WTC11 (cell line): Measurements from ENCODE around the gene RYR1. TPM values are rescaled to one million over a fixed set of nuclear protein-coding genes. Genes with fewer than 3 reads are reported as not detected.
"Not testable (repeated sequence)": the region's sequence is repeated elsewhere in the genome, so short reads cannot be mapped to it uniquely, and the experiment has no call there.

ENCODE experiments used
- ATAC-seq: fragments of 200-7000 bp; cut with Tn5 transposase; 2 replicates; pipeline ENCODE4 v1.10.0; 2021; ENCODE audit warnings: mild to moderate bottlenecking, moderate library complexity
- CTCF ChIA-PET: fragments of 300-600 bp; sonication (Branson Sonifier 250); formaldehyde crosslinking; loops from one replicate; lab custom pipeline; 2021; ENCODE audit warnings: antibody characterized with exemption; lab: Charles Lee
- POLR2A ChIA-PET: fragments of 350-600 bp; sonication (Branson Sonifier 250); formaldehyde crosslinking; loops from one replicate; lab custom pipeline; 2021; ENCODE audit warnings: antibody characterized with exemption; lab: Charles Lee
- DNase-seq: peaks from one replicate; pipeline ENCODE4 v3.0.0; 2021; ENCODE audit warnings: low spot score
- H3K27ac Mint-ChIP-seq: 2 replicates; pipeline ENCODE4 v1.8.0; 2021; ENCODE audit warnings: mixed read lengths
- H3K27me3 Mint-ChIP-seq: 2 replicates; pipeline ENCODE4 v1.8.0; 2021; ENCODE audit warnings: low read depth, mild to moderate bottlenecking, moderate library complexity, mixed read lengths
- H3K36me3 Mint-ChIP-seq: 2 replicates; pipeline ENCODE4 v1.8.0; 2021; ENCODE audit warnings: mixed read lengths
- H3K4me1 Mint-ChIP-seq: 2 replicates; pipeline ENCODE4 v1.8.0; 2022; ENCODE audit warnings: mixed read lengths
- H3K4me3 Mint-ChIP-seq: 2 replicates; pipeline ENCODE4 v1.8.0; 2021; ENCODE audit warnings: mild to moderate bottlenecking, moderate library complexity, mixed read lengths
- H3K9me3 Mint-ChIP-seq: 2 replicates; pipeline ENCODE4 v1.8.0; 2021; ENCODE audit warnings: mixed read lengths
- CBFB ChIP-seq: sonication (generic); formaldehyde crosslinking; IDR thresholded peaks from 2 replicates; pipeline ENCODE4 v1.8.1; 2022; ENCODE audit warnings: mild to moderate bottlenecking, low read depth, missing genetic modification reagents
- FOXP1 ChIP-seq: sonication (generic); formaldehyde crosslinking; IDR thresholded peaks from 2 replicates; pipeline ENCODE4 v1.8.0; 2022; ENCODE audit warnings: missing genetic modification reagents, mild to moderate bottlenecking, moderate library complexity, borderline replicate concordance
- GRHL2 ChIP-seq: fragments of 250-450 bp; sonication (Bioruptor Pico); IDR thresholded peaks from 2 replicates; pipeline ENCODE4 v1.8.0; 2022; ENCODE audit warnings: mild to moderate bottlenecking, moderate library complexity; ENCODE audit not compliant: insufficient replicate concordance, severe bottlenecking
- NFATC4 ChIP-seq: fragments of 250-450 bp; sonication (Bioruptor Pico); IDR thresholded peaks from 2 replicates; pipeline ENCODE4 v1.9.0; 2021; ENCODE audit warnings: mild to moderate bottlenecking
- RORB ChIP-seq: fragments of 250-450 bp; sonication (Bioruptor Pico); IDR thresholded peaks from 2 replicates; pipeline ENCODE4 v1.9.0; 2021; ENCODE audit warnings: mild to moderate bottlenecking
- SMAD3 ChIP-seq: sonication (generic); formaldehyde crosslinking; IDR thresholded peaks from 2 replicates; pipeline ENCODE4 v1.8.0; 2022; ENCODE audit warnings: missing genetic modification reagents, mild to moderate bottlenecking, borderline replicate concordance
- SP1 ChIP-seq: sonication (generic); formaldehyde crosslinking; conservative IDR thresholded peaks from 2 replicates; pipeline ENCODE4 v1.8.1; 2022; ENCODE audit warnings: missing genetic modification reagents
- TP53 ChIP-seq: sonication (generic); formaldehyde crosslinking; IDR thresholded peaks from 2 replicates; pipeline ENCODE4 v1.8.1; 2023; ENCODE audit warnings: mild to moderate bottlenecking, missing genetic modification reagents
- ZNF263 ChIP-seq: sonication (generic); formaldehyde crosslinking; IDR thresholded peaks from 2 replicates; pipeline ENCODE4 v1.8.1; 2022; ENCODE audit warnings: low read depth, mild to moderate bottlenecking, moderate library complexity, missing genetic modification reagents
- total RNA-seq: library from RNA; stranded (reverse); gene quantifications from 3 replicates; pipeline ENCODE4 v1.2.3, GENCODE V29; 2021
- TF ChIP-seq, protein P1 (sequence below): sonication (generic); formaldehyde crosslinking; IDR thresholded peaks from 2 replicates; pipeline ENCODE4 v1.8.0; 2022; ENCODE audit warnings: missing genetic modification reagents
- TF ChIP-seq, protein P2 (sequence below): sonication (generic); formaldehyde crosslinking; IDR thresholded peaks from 2 replicates; pipeline ENCODE4 v1.8.0; 2023; ENCODE audit warnings: missing genetic modification reagents, mild to moderate bottlenecking, borderline replicate concordance
- TF ChIP-seq, protein P3 (sequence below): sonication (generic); formaldehyde crosslinking; IDR thresholded peaks from 2 replicates; pipeline ENCODE4 v1.8.0; 2023; ENCODE audit warnings: mild to moderate bottlenecking, missing genetic modification reagents
- TF ChIP-seq, protein P4 (sequence below): sonication (generic); formaldehyde crosslinking; IDR thresholded peaks from 2 replicates; pipeline ENCODE4 v1.8.1; 2023; ENCODE audit warnings: mild to moderate bottlenecking, missing genetic modification reagents
- TF ChIP-seq, protein P5 (sequence below): sonication (generic); formaldehyde crosslinking; IDR thresholded peaks from 2 replicates; pipeline ENCODE4 v1.8.0; 2022; ENCODE audit warnings: mild to moderate bottlenecking, missing genetic modification reagents
- TF ChIP-seq, protein P6 (sequence below): fragments of 200-600 bp; IDR thresholded peaks from 2 replicates; pipeline ENCODE4 v1.8.0; 2022; ENCODE audit warnings: antibody characterized with exemption
- TF ChIP-seq, protein P7 (sequence below): sonication (generic); formaldehyde crosslinking; IDR thresholded peaks from 2 replicates; pipeline ENCODE4 v1.8.0; 2022; ENCODE audit warnings: mild to moderate bottlenecking, missing genetic modification reagents

RYR1 gene
- total RNA-seq, 1 experiment from 2014 or later: 24.2 TPM

DNA sequence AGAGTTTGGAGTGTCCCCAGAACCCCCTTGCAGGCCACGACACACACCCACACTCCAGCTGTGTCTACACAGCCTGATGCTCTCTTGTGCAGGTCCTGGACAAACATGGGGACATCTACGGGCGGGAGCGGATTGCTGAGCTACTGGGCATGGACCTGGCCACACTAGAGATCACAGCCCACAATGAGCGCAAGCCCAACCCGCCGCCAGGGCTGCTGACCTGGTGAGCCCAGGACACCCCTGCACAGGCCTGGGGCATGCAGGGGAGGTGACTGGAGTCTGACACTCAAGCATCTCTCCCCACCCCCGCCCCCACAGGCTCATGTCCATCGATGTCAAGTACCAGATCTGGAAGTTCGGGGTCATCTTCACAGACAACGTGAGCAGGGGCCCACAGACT is 144.3 kb downstream of the RYR1 start:
- DNase-seq: no peak
- Mint-ChIP-seq H3K4me1 (no peaks in the 10 kb centered on the region), H3K27me3 (no peaks in the 10 kb centered on the region), H3K4me3 (no peak overlapping the region), H3K27ac (no peak overlapping the region), H3K9me3 (no peaks in the 10 kb centered on the region), H3K36me3 (peaks cover 4% of the 10 kb centered on the region; the same call in 1 of the 2 replicates)
- TF ChIP-seq, protein P1, sequence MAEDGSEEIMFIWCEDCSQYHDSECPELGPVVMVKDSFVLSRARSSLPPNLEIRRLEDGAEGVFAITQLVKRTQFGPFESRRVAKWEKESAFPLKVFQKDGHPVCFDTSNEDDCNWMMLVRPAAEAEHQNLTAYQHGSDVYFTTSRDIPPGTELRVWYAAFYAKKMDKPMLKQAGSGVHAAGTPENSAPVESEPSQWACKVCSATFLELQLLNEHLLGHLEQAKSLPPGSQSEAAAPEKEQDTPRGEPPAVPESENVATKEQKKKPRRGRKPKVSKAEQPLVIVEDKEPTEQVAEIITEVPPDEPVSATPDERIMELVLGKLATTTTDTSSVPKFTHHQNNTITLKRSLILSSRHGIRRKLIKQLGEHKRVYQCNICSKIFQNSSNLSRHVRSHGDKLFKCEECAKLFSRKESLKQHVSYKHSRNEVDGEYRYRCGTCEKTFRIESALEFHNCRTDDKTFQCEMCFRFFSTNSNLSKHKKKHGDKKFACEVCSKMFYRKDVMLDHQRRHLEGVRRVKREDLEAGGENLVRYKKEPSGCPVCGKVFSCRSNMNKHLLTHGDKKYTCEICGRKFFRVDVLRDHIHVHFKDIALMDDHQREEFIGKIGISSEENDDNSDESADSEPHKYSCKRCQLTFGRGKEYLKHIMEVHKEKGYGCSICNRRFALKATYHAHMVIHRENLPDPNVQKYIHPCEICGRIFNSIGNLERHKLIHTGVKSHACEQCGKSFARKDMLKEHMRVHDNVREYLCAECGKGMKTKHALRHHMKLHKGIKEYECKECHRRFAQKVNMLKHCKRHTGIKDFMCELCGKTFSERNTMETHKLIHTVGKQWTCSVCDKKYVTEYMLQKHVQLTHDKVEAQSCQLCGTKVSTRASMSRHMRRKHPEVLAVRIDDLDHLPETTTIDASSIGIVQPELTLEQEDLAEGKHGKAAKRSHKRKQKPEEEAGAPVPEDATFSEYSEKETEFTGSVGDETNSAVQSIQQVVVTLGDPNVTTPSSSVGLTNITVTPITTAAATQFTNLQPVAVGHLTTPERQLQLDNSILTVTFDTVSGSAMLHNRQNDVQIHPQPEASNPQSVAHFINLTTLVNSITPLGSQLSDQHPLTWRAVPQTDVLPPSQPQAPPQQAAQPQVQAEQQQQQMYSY (CRISPR knock-in tag): no peak
- TF ChIP-seq, protein P2, sequence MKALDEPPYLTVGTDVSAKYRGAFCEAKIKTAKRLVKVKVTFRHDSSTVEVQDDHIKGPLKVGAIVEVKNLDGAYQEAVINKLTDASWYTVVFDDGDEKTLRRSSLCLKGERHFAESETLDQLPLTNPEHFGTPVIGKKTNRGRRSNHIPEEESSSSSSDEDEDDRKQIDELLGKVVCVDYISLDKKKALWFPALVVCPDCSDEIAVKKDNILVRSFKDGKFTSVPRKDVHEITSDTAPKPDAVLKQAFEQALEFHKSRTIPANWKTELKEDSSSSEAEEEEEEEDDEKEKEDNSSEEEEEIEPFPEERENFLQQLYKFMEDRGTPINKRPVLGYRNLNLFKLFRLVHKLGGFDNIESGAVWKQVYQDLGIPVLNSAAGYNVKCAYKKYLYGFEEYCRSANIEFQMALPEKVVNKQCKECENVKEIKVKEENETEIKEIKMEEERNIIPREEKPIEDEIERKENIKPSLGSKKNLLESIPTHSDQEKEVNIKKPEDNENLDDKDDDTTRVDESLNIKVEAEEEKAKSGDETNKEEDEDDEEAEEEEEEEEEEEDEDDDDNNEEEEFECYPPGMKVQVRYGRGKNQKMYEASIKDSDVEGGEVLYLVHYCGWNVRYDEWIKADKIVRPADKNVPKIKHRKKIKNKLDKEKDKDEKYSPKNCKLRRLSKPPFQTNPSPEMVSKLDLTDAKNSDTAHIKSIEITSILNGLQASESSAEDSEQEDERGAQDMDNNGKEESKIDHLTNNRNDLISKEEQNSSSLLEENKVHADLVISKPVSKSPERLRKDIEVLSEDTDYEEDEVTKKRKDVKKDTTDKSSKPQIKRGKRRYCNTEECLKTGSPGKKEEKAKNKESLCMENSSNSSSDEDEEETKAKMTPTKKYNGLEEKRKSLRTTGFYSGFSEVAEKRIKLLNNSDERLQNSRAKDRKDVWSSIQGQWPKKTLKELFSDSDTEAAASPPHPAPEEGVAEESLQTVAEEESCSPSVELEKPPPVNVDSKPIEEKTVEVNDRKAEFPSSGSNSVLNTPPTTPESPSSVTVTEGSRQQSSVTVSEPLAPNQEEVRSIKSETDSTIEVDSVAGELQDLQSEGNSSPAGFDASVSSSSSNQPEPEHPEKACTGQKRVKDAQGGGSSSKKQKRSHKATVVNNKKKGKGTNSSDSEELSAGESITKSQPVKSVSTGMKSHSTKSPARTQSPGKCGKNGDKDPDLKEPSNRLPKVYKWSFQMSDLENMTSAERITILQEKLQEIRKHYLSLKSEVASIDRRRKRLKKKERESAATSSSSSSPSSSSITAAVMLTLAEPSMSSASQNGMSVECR (CRISPR knock-in tag): no peak
- TF ChIP-seq, protein P3, sequence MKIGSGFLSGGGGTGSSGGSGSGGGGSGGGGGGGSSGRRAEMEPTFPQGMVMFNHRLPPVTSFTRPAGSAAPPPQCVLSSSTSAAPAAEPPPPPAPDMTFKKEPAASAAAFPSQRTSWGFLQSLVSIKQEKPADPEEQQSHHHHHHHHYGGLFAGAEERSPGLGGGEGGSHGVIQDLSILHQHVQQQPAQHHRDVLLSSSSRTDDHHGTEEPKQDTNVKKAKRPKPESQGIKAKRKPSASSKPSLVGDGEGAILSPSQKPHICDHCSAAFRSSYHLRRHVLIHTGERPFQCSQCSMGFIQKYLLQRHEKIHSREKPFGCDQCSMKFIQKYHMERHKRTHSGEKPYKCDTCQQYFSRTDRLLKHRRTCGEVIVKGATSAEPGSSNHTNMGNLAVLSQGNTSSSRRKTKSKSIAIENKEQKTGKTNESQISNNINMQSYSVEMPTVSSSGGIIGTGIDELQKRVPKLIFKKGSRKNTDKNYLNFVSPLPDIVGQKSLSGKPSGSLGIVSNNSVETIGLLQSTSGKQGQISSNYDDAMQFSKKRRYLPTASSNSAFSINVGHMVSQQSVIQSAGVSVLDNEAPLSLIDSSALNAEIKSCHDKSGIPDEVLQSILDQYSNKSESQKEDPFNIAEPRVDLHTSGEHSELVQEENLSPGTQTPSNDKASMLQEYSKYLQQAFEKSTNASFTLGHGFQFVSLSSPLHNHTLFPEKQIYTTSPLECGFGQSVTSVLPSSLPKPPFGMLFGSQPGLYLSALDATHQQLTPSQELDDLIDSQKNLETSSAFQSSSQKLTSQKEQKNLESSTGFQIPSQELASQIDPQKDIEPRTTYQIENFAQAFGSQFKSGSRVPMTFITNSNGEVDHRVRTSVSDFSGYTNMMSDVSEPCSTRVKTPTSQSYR (CRISPR knock-in tag): no peak
- no peak for TF ChIP-seq TP53 (CRISPR knock-in tag)
- no peak for TF ChIP-seq RORB (CRISPR knock-in tag)
- TF ChIP-seq, protein P4, sequence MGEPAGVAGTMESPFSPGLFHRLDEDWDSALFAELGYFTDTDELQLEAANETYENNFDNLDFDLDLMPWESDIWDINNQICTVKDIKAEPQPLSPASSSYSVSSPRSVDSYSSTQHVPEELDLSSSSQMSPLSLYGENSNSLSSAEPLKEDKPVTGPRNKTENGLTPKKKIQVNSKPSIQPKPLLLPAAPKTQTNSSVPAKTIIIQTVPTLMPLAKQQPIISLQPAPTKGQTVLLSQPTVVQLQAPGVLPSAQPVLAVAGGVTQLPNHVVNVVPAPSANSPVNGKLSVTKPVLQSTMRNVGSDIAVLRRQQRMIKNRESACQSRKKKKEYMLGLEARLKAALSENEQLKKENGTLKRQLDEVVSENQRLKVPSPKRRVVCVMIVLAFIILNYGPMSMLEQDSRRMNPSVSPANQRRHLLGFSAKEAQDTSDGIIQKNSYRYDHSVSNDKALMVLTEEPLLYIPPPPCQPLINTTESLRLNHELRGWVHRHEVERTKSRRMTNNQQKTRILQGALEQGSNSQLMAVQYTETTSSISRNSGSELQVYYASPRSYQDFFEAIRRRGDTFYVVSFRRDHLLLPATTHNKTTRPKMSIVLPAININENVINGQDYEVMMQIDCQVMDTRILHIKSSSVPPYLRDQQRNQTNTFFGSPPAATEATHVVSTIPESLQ (CRISPR knock-in tag): no peak
- TF ChIP-seq, protein P5, sequence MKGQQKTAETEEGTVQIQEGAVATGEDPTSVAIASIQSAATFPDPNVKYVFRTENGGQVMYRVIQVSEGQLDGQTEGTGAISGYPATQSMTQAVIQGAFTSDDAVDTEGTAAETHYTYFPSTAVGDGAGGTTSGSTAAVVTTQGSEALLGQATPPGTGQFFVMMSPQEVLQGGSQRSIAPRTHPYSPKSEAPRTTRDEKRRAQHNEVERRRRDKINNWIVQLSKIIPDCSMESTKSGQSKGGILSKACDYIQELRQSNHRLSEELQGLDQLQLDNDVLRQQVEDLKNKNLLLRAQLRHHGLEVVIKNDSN: no peak
- no peak for TF ChIP-seq ZNF263
- TF ChIP-seq SP1 (CRISPR knock-in tag): no peak
- TF ChIP-seq, protein P6, sequence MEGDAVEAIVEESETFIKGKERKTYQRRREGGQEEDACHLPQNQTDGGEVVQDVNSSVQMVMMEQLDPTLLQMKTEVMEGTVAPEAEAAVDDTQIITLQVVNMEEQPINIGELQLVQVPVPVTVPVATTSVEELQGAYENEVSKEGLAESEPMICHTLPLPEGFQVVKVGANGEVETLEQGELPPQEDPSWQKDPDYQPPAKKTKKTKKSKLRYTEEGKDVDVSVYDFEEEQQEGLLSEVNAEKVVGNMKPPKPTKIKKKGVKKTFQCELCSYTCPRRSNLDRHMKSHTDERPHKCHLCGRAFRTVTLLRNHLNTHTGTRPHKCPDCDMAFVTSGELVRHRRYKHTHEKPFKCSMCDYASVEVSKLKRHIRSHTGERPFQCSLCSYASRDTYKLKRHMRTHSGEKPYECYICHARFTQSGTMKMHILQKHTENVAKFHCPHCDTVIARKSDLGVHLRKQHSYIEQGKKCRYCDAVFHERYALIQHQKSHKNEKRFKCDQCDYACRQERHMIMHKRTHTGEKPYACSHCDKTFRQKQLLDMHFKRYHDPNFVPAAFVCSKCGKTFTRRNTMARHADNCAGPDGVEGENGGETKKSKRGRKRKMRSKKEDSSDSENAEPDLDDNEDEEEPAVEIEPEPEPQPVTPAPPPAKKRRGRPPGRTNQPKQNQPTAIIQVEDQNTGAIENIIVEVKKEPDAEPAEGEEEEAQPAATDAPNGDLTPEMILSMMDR: no peak
- no peak for TF ChIP-seq GRHL2 (CRISPR knock-in tag)
- no peak for TF ChIP-seq NFATC4
- TF ChIP-seq FOXP1 (CRISPR knock-in tag): no peak
- TF ChIP-seq, protein P7, sequence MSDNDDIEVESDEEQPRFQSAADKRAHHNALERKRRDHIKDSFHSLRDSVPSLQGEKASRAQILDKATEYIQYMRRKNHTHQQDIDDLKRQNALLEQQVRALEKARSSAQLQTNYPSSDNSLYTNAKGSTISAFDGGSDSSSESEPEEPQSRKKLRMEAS: no peak
- no peak for TF ChIP-seq SMAD3 (CRISPR knock-in tag)
- no peak for TF ChIP-seq CBFB
- no peak for ATAC-seq
- ChIA-PET CTCF (no interaction called here), POLR2A (no interaction called here)

DNA sequence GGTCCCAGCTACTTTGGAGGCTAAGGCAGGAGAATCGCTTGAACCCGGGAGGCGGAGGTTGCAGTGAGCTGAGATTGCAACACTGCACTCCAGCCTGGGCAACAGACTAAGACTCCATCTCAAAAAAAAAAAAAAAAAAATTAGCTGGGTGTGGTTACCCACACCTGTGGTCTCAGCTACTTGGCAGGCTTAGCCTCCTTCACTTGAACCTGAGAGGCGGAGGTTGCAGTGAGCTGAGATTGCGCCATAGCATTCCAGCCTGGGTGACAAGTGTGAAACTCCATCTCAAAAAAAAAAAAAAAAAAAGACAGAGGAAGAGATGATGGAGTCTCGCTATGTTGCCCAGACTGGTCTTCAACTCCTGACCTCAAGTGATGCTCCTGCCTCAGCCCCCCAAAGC is 145.8 kb downstream of the RYR1 start:
- ChIA-PET POLR2A (interaction anchor here (0.6 to 1.1 kb wide), 2 partner anchors 27 to 39 kb away, joined by 4 to 5 read pairs; partner anchors contain the start of gene EIF3K), CTCF (interaction anchor here (0.7 to 1.4 kb wide), 2 partner anchors 43 to 176 kb away, joined by 3 read pairs; partner anchors contain the start of gene FAM98C)
- ATAC-seq, DNase-seq, H3K27ac Mint-ChIP-seq, H3K4me3 Mint-ChIP-seq, H3K4me1 Mint-ChIP-seq, H3K36me3 Mint-ChIP-seq, H3K9me3 Mint-ChIP-seq, H3K27me3 Mint-ChIP-seq: not testable (repeated sequence)
